Cardiac muscle cell (in vitro differentiated cells and primary cell): ENCODE results near the gene KMT2A. TPM values are rescaled to one million over a fixed set of nuclear protein-coding genes. Genes with fewer than 3 reads are reported as not detected.

Experiments used
- DNase-seq, 2 donors: peaks; one replicate each; pipeline versions ENCODE4 v3.0.0 to v3.0.0-alpha.2; 2010 to 2017; ENCODE audit warnings: low read depth in 1 of 2, low spot score in 1 of 2
- H3K27ac ChIP-seq: fragments of 200-600 bp; sonication (generic); 2 replicates; pipeline ENCODE4 v1.5.1; 2016
- H3K27me3 ChIP-seq: fragments of 200-600 bp; sonication (generic); 2 replicates; pipeline ENCODE4 v1.6.0; 2016; ENCODE audit warnings: control low read depth
- H3K36me3 ChIP-seq: fragments of 200-600 bp; sonication (generic); 2 replicates; pipeline ENCODE4 v1.5.1; 2016; ENCODE audit warnings: control low read depth
- H3K4me1 ChIP-seq: fragments of 200-600 bp; sonication (generic); 2 replicates; pipeline ENCODE4 v1.8.1; 2017; ENCODE audit warnings: low read depth, mild to moderate bottlenecking, mixed run types
- H3K4me3 ChIP-seq: fragments of 200-600 bp; sonication (generic); 2 replicates; pipeline ENCODE4 v1.5.1; 2016; ENCODE audit warnings: mild to moderate bottlenecking
- H3K9me3 ChIP-seq: fragments of 200-600 bp; sonication (generic); 2 replicates; pipeline ENCODE4 v1.5.1; 2017; ENCODE audit warnings: low read depth, mild to moderate bottlenecking, control low read depth
- CTCF ChIP-seq: IDR thresholded peaks from 2 replicates; pipeline ENCODE4 v1.5.1; 2012; ENCODE audit warnings: low read depth, mild to moderate bottlenecking, low read length
- polyA plus RNA-seq: library from polyadenylated mRNA; unstranded; fragments of >200 nt; fragmentation: Nextera tagmentation; extraction: Ambion mirVana; gene quantifications from 2 replicates; pipeline ENCODE4 v1.2.1, GENCODE V29; 2016
- total RNA-seq: library from RNA; depleted of rRNA; stranded (reverse); fragments of >200 nt; gene quantifications from 2 replicates; pipeline ENCODE4 v1.2.3, GENCODE V29; 2016

Gene KMT2A
- total and polyA plus RNA-seq, 2 experiments from 2014 or later = 28.0 to 48.2 TPM

GRCh38 chr11:118503216-118503615 is 66.9 kb downstream of the KMT2A start:
- Histone ChIP-seq H3K4me1 (no peaks in the 10 kb centered on the region), H3K27ac (no peak overlapping the region), H3K27me3 (no peaks in the 10 kb centered on the region), H3K36me3 (peaks cover 93% of the 10 kb centered on the region), H3K4me3 (no peak overlapping the region), H3K9me3 (no peaks in the 10 kb centered on the region)
- DNase-seq = no peak
- TF ChIP-seq CTCF = no peak

DNA sequence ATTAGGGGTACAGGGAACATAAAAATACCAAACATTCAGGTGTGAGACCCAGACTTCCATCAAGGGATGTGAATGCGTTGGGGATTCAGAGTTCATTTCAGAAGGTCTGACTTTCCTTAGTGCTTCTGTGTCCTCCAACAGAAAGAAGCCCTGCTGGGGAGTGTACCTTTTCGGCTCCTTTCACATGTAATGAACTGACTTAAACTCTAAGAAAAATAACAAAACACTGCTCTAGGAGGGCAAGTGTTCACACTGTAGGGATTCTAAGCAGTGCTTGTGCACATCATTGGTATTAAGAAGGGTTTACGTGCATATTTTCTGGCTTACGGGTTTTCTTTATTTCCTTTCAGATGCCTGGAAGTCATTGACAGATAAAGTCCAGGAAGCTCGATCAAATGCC is 75.3 kb downstream of the KMT2A start:
- Histone ChIP-seq H3K4me3 (no peak overlapping the region), H3K27ac (no peak overlapping the region), H3K36me3 (peaks cover 87% of the 10 kb centered on the region), H3K27me3 (no peaks in the 10 kb centered on the region), H3K4me1 (no peaks in the 10 kb centered on the region), H3K9me3 (no peaks in the 10 kb centered on the region)
- no peak for DNase-seq
- no peak for TF ChIP-seq CTCF

DNA sequence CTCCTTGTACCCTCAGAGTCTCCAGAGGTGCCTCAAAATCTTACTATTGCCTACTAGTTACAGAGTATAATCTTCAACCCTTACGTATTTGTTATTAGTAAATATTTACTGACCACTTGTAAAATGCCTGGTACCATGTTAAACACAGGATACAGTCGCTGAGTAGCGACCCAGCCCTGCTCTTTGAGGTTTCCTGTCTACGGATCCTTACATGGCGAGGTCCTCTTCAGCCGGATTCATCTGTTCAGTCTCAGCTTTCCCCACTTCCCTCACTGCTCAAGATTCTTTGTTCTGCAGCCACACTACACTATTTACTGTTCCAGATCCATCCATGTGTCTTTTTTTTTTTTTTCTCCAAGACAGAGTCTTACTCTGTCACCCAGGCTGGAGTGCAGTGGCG is 77.8 kb downstream of the KMT2A start:
- Histone ChIP-seq H3K27me3 (no peaks in the 10 kb centered on the region), H3K27ac (no peak overlapping the region), H3K4me1 (no peaks in the 10 kb centered on the region), H3K4me3 (no peak overlapping the region), H3K36me3 (peaks cover 79% of the 10 kb centered on the region), H3K9me3 (no peaks in the 10 kb centered on the region)
- no peak for DNase-seq
- TF ChIP-seq CTCF = no peak

GRCh38 chr11:118519549-118519948 is 83.3 kb downstream of the KMT2A start:
- H3K4me3 ChIP-seq = no peak overlapping the region
- peaks cover 76% of the 10 kb centered on the region for H3K36me3 ChIP-seq
- DNase-seq = no peak
- no peak overlapping the region for H3K27ac ChIP-seq
- TF ChIP-seq CTCF = no peak
- no peaks in the 10 kb centered on the region for H3K9me3 ChIP-seq
- H3K4me1 ChIP-seq = no peaks in the 10 kb centered on the region
- H3K27me3 ChIP-seq = no peaks in the 10 kb centered on the region

DNA sequence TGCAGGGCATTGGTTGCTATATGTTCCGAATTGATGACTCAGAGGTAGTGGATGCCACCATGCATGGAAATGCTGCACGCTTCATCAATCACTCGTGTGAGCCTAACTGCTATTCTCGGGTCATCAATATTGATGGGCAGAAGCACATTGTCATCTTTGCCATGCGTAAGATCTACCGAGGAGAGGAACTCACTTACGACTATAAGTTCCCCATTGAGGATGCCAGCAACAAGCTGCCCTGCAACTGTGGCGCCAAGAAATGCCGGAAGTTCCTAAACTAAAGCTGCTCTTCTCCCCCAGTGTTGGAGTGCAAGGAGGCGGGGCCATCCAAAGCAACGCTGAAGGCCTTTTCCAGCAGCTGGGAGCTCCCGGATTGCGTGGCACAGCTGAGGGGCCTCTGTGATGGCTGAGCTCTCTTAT is 85.6 kb downstream of the KMT2A start:
- TF ChIP-seq CTCF = no peak
- no peaks in the 10 kb centered on the region for H3K4me1 ChIP-seq
- peaks cover 56% of the 10 kb centered on the region for H3K36me3 ChIP-seq
- H3K4me3 ChIP-seq = no peak overlapping the region
- no peaks in the 10 kb centered on the region for H3K9me3 ChIP-seq
- no peaks in the 10 kb centered on the region for H3K27me3 ChIP-seq
- DNase-seq = peak in 1 of 2 donors; percentile 25
- H3K27ac ChIP-seq = no peak overlapping the region

DNA sequence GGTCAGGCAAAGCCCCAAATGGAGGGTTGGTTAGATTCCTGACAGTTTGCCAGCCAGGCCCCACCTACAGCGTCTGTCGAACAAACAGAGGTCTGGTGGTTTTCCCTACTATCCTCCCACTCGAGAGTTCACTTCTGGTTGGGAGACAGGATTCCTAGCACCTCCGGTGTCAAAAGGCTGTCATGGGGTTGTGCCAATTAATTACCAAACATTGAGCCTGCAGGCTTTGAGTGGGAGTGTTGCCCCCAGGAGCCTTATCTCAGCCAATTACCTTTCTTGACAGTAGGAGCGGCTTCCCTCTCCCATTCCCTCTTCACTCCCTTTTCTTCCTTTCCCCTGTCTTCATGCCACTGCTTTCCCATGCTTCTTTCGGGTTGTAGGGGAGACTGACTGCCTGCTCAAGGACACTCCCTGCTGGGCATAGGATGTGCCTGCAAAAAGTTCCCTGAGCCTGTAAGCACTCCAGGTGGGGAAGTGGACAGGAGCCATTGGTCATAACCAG is 86.3 kb downstream of the KMT2A start:
- Histone ChIP-seq H3K9me3 (no peaks in the 10 kb centered on the region), H3K27ac (peak overlapping the region; percentile 15), H3K4me3 (no peak overlapping the region), H3K27me3 (no peaks in the 10 kb centered on the region), H3K4me1 (no peaks in the 10 kb centered on the region), H3K36me3 (peaks cover 53% of the 10 kb centered on the region)
- TF ChIP-seq CTCF = peak; percentile 60
- DNase-seq = peak; percentile 59 to 62
